ENCODE data around the gene STAB1.

DNA sequence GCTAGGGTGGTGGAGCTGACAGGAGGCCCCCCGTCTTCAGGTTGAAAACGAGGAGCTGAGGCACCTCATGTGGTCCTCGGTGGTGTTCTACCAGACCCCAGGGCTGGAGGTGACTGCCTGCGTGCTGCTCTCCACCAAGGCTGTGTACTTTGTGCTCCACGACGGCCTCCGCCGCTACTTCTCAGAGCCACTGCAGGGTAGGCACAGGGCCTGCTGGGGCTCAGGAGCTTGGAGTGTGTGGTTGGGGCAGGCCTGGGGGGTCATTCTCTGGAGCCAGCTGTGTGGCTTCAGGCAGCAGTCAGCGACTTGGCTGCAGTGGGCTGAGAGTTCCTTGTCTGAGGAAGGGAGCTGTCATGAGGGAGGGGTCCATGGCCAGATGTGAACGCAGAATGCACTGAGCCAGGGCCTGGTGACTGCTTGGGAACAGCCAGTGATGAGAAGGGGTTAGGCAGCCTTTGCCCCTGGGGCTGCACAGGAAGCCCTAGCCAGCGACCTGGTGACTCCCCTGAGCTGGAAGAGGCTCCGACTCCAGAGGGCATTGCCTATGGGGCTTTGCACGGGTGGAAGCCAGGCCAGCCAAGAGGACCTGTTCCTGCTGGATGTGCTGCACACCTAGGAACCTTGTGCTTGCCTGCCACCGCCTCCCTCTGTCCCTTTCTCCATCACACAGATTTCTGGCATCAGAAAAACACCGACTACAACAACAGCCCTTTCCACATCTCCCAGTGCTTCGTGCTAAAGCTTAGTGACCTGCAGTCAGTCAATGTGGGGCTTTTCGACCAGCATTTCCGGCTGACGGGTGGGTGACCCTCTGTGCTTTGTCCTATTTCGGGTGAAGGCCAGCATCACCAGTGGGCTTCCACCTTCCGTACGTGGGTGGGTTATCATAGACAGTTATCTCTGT is 4.9 kb upstream of the STAB1 start:
- TF ChIP-seq EZH2 (IDR thresholded peaks at IDR 0.05) (no peak), FOXP2 (optimal IDR thresholded peaks at IDR 0.05; ENCODE audit: control extremely low read depth, extremely low read length, insufficient read depth) (no peak)

All from SK-N-MC (cell line).